Epithelial cell of alveolus of lung (primary cell): Measurements from ENCODE around the gene GABRQ. TPM values are rescaled to one million over a fixed set of nuclear protein-coding genes. Genes with fewer than 3 reads are reported as not detected.

Source experiments
- total RNA-seq: library from RNA; depleted of rRNA; stranded (reverse); fragments of >200 nt; gene quantifications from 2 replicates; pipeline ENCODE4 v1.2.1, GENCODE V29; 2015

GABRQ gene
- 0.26 TPM in 1 of 2 replicates, not detected in the other for total RNA-seq

GRCh38 chrX:152637649-152638442, at the start of gene GABRQ:
Gene GABRQ (plus strand): TSS chrX:152637895. CDS start chrX:152638203, 308 bp downstream.

GRCh38 chrX:152697952-152698931, 60.5 kb downstream of the GABRQ start, which contains the start of gene MAGEA3:
Gene MAGEA3 (plus strand): TSS chrX:152698794. CDS start chrX:152700833, 2,039 bp downstream.

Other genes with a start within 250 kb of the GABRQ start
- not detected in 2 replicates for gene GABRA3, start 186.6 kb upstream of the GABRQ start, total RNA-seq
- gene MAGEA3, start 60.9 kb downstream of the GABRQ start, total RNA-seq = not detected in 2 replicates
- not detected in 2 replicates for gene CSAG2, start 71.4 kb downstream of the GABRQ start, total RNA-seq
- not detected in 2 replicates for gene MAGEA2B, start 76.7 kb downstream of the GABRQ start, total RNA-seq
- gene CSAG1, start 95.8 kb downstream of the GABRQ start, total RNA-seq = not detected in 2 replicates
- not detected in 2 replicates for gene MAGEA12, start 95.9 kb downstream of the GABRQ start, total RNA-seq
- not detected in 2 replicates for gene MAGEA2, start 115.9 kb downstream of the GABRQ start, total RNA-seq
- not detected in 2 replicates for gene CSAG3, start 121.3 kb downstream of the GABRQ start, total RNA-seq
- not detected in 2 replicates for gene MAGEA6, start 131.8 kb downstream of the GABRQ start, total RNA-seq
- 30.1 and 57.1 TPM in 2 replicates for gene CETN2, start 192.9 kb downstream of the GABRQ start, total RNA-seq
- gene NSDHL, start 193.2 kb downstream of the GABRQ start, total RNA-seq = 13.0 and 35.0 TPM in 2 replicates